Vagina (tissue), 2 donors: ENCODE data around the gene WNT5B.
A peak's percentile ranks its signal among the peaks of the same experiment; 100 is the strongest.

Experiments used
- CTCF ChIP-seq, 3 experiments: fragments of 450-650 bp in 2 of 3; fragments of 200-600 bp in 1 of 3; sonication (generic) in 1 of 3; IDR thresholded peaks; one replicate each; pipeline ENCODE4 v1.5.1; 2017 to 2019; ENCODE audit warnings: antibody characterized with exemption in 3 of 3, mild to moderate bottlenecking in 2 of 3, moderate library complexity in 2 of 3
- POLR2A ChIP-seq, 2 donors: fragments of 450-650 bp; IDR thresholded peaks; one replicate each; pipeline ENCODE4 v1.6.1; 2017; ENCODE audit warnings: antibody characterized with exemption in 2 of 2, mild to moderate bottlenecking in 2 of 2, moderate library complexity in 2 of 2
- POLR2AphosphoS5 ChIP-seq, 2 donors: sonication (generic); formaldehyde crosslinking; IDR thresholded peaks; one replicate each; pipeline ENCODE4 v1.9.0; 2017; ENCODE audit warnings: antibody characterized with exemption in 2 of 2, mild to moderate bottlenecking in 2 of 2, low read depth in 1 of 2; ENCODE audit not compliant: insufficient read depth in 1 of 2

- TF ChIP-seq CTCF (IDR thresholded peaks at IDR 0.05) = no peak
- no peak for TF ChIP-seq POLR2A (IDR thresholded peaks at IDR 0.05)
- TF ChIP-seq POLR2AphosphoS5 (IDR thresholded peaks at IDR 0.05; ENCODE audit: insufficient read depth in 1 of 2, low read depth in 1 of 2) = peak; percentile 56 to 96
Observed at GRCh38 chr12:1660304-1661187, 31.5 kb downstream of the WNT5B start.
